Measurements from ENCODE around the gene KRT16. TPM values are rescaled to one million over a fixed set of nuclear protein-coding genes. Genes with fewer than 3 reads are reported as not detected.
"Not testable (repeated sequence)": the region's sequence is repeated elsewhere in the genome, so short reads cannot be mapped to it uniquely, and the experiment has no call there.

The KRT16 gene
- total RNA-seq, 4 donors from 2014 or later = not detected

DNA sequence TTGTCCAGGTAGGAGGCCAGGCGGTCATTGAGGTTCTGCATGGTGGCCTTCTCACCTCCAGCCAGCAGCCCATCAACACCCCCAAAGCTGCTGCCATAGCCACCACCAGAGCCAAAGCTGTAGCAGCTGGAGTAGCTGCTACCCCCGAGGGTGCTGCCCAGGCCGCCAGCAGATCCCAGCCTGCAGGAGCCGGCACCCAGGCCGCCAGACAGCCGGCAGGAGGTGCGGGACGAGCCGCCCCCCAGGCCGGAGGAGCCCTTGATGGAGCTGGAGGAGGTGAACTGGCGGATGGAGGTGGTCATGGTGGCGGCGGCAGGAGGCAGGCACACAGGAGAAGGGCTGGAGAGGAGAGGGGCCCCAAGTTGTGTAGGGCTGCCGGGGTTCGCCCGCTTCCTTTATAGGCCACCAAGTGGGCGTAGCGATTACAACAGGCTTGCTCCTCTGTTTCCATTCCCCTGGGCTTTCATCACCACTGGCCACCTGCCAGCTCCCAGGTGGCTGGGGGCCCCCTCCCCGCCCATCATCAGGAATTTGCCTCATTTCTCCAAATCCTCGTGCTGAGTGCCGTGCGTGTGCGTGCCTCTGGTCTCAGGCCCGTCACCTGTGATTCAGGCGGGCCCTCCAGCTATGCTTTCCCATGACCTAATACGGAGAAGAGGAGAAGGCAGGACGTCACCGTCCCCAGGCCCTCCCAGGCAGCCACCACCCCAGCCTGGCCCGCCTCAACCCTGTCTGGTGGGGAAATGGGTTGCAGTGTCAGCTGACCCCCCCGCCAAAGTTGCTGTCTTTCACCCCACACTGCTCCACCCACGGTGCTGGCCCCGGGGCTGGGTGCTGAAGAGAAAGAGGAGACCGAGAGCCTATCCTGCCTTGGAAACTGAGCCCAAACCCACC is 11.9 kb upstream of the KRT16 start, which contains the start of gene KRT17:
TSS of gene KRT17 (minus strand) at position 368 of the 894 bp plus-strand sequence. CDS start at position 302, 66 bp downstream.
- H3K4me3 ChIP-seq = no peak within 1 kb of the TSS
- no peaks in the 10 kb centered on the region for H3K36me3 ChIP-seq
- no peak for DNase-seq
- intact Hi-C loops (cut with DNase I; ENCODE audit: low total_unique reads) = no loop called here
- TF ChIP-seq POLR2A (IDR thresholded peaks at IDR 0.05) = no peak
- TF ChIP-seq, protein P1, sequence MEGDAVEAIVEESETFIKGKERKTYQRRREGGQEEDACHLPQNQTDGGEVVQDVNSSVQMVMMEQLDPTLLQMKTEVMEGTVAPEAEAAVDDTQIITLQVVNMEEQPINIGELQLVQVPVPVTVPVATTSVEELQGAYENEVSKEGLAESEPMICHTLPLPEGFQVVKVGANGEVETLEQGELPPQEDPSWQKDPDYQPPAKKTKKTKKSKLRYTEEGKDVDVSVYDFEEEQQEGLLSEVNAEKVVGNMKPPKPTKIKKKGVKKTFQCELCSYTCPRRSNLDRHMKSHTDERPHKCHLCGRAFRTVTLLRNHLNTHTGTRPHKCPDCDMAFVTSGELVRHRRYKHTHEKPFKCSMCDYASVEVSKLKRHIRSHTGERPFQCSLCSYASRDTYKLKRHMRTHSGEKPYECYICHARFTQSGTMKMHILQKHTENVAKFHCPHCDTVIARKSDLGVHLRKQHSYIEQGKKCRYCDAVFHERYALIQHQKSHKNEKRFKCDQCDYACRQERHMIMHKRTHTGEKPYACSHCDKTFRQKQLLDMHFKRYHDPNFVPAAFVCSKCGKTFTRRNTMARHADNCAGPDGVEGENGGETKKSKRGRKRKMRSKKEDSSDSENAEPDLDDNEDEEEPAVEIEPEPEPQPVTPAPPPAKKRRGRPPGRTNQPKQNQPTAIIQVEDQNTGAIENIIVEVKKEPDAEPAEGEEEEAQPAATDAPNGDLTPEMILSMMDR (IDR thresholded peaks at IDR 0.05) = no peak
- H3K27ac ChIP-seq = no peak within 1 kb of the TSS
- H3K9me3 ChIP-seq = no peaks in the 10 kb centered on the region
- no peaks in the 10 kb centered on the region for H3K27me3 ChIP-seq
- no peaks in the 10 kb centered on the region for H3K4me1 ChIP-seq

DNA sequence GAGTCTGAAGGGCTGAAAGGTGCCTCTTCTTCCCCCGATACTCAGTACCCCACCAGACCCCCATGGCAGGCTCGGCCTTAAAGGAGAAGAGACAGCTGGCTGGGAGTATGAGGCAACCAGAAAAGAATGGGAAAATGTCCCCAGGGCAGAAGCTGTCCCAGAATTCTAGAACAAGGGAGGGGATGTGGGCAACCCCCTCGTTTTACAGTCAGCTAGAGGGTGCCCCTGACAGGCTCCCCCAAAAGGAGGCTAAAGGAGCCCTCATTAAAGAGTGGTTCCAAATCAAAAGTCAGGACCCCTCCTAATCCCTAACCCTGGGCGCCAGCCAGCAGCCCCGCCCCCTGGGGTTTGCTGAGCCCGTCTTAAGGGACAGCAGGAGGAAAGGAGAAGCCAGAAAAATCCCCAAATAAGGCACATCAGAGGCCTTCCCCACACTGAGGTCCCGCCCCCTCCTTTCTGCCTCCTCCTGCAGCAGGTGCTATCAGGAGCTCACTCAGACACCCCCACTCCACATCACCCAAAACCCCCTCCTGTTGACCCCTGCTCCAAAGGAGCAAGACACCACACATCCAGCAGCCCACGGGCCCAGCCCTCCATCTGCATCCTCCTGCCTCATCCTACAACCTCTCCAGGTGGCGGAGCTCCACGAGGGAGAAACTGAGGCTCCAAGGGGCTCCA is 10.8 kb upstream of the KRT16 start:
- intact Hi-C loops (cut with DNase I; ENCODE audit: low total_unique reads); H3K27me3 ChIP-seq; DNase-seq; H3K27ac ChIP-seq; H3K9me3 ChIP-seq; H3K4me3 ChIP-seq; H3K4me1 ChIP-seq; H3K36me3 ChIP-seq: not testable (repeated sequence)

GRCh38 chr17:41622340-41623183 is 10.0 kb upstream of the KRT16 start:
- H3K9me3 ChIP-seq; intact Hi-C loops (cut with DNase I; ENCODE audit: low total_unique reads); DNase-seq; H3K4me3 ChIP-seq; H3K27me3 ChIP-seq; H3K4me1 ChIP-seq; H3K27ac ChIP-seq; H3K36me3 ChIP-seq: not testable (repeated sequence)

DNA sequence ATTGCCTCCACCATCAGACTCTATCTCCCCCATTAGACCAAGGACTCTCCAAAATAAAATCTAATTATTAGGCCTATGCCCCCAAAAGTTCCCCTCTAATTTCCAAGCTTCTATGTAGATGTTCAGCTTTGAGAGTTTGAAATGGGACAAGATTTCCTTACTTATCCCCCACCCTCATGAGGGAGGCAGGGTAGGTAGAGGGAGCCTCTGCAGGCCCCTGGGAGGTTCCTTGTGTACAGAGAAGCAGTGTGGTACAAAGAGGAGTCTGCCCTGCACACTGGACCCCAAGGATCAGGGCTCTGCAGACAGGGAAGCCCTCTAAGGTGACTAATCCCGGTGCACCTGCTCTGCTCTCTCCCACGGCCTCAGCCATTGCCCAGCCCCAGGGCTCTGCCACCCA is 9.3 kb upstream of the KRT16 start:
- H3K4me3 ChIP-seq = no peak overlapping the region
- TF ChIP-seq POLR2A (IDR thresholded peaks at IDR 0.05) = no peak
- TF ChIP-seq, protein P1 (IDR thresholded peaks at IDR 0.05) = no peak
- DNase-seq = no peak
- no peaks in the 10 kb centered on the region for H3K9me3 ChIP-seq
- no peaks in the 10 kb centered on the region for H3K27me3 ChIP-seq
- no peak overlapping the region for H3K27ac ChIP-seq
- intact Hi-C loops (cut with DNase I; ENCODE audit: low total_unique reads) = no loop called here
- no peaks in the 10 kb centered on the region for H3K36me3 ChIP-seq
- no peaks in the 10 kb centered on the region for H3K4me1 ChIP-seq

GRCh38 chr17:41621435-41621817 is 8.9 kb upstream of the KRT16 start:
- H3K27ac ChIP-seq; H3K9me3 ChIP-seq; DNase-seq; intact Hi-C loops (cut with DNase I; ENCODE audit: low total_unique reads); H3K36me3 ChIP-seq; H3K27me3 ChIP-seq; H3K4me3 ChIP-seq; H3K4me1 ChIP-seq: not testable (repeated sequence)

DNA sequence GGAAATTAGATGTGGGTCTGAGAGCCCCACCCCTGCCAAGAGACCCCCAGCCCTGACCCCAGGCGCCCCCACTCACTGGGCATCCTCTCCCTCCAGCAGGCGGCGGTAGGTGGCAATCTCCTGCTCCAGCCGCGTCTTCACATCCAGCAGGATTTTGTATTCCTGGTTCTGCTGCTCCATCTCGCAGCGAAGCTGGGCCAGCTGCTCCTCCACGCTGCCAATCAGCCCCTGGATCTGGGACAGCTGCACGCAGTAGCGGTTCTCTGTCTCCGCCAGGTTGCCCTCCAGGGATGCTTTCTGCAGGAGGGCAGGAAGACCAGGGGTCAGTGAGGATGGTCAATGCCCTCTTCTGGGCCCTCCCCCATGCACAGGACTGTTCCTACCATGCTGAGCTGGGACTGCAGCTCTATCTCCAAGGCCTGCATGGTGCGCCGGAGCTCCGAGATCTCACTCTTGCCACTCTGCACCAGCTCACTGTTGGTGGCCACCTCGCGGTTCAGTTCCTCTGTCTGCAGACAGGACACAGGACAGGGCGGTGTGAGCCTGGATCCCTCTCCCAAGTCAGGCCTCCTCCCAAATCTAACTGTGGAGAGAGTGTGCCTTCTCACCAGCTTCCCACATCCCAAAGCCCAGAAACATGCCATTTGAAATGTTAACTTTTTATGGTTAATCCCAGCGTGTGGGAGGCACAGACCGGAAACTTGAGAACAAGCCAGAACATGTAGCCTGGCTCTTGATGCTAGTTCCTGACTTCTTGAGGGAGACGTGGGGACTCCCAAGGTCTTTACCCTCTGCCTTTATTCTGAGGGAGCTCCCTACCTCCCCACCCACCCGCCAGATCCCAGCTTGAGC is 8.2 kb upstream of the KRT16 start:
- no peak for DNase-seq
- no peaks in the 10 kb centered on the region for H3K27me3 ChIP-seq
- H3K27ac ChIP-seq = no peak overlapping the region
- TF ChIP-seq POLR2A (IDR thresholded peaks at IDR 0.05) = no peak
- TF ChIP-seq, protein P1 (IDR thresholded peaks at IDR 0.05) = no peak
- intact Hi-C loops (cut with DNase I; ENCODE audit: low total_unique reads) = no loop called here
- H3K4me3 ChIP-seq = no peak overlapping the region
- no peaks in the 10 kb centered on the region for H3K9me3 ChIP-seq
- H3K4me1 ChIP-seq = no peaks in the 10 kb centered on the region
- H3K36me3 ChIP-seq = no peaks in the 10 kb centered on the region

GRCh38 chr17:41619927-41620582 is 7.5 kb upstream of the KRT16 start:
- H3K27me3 ChIP-seq; intact Hi-C loops (cut with DNase I; ENCODE audit: low total_unique reads); H3K4me3 ChIP-seq; DNase-seq; H3K27ac ChIP-seq; H3K36me3 ChIP-seq; H3K4me1 ChIP-seq; H3K9me3 ChIP-seq: not testable (repeated sequence)
